ENCODE measurements around the gene FUT2.

The FUT2 gene

DNA sequence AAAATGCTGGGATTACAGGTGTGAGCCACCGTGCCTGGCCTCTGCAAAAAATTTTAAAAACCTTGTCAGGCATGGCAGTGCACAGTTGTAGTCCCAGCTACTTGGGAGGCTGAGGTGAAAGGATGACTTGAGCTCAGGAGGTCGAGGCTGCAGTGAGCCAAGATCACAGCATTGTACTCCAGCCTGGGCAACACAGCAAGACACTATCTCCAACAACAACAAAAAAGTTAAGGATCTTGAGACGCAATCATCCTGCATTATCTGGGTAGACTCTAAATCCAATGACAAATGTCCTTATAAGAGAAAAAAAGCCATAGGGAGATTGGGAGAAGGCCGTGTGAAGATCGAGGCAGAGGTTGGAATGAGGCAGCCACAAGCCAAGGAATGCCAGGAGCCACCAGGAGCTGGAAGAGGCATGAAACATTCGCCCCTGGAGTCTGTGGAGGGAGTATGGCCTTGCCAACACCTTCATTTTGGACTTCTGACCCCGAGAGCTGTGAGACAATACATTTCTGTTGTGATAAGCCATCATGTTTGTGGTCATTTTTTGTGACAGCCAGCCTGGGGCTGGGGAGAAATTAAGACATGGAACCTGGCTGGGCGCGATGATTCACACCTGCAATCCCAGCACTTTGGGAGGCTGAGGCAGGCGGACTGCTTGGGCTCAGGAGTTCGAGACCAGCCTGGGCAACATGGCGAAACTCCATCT, 44.6 kb upstream of the FUT2 start:
- peak overlapping the region; percentile 46 for H2AK5ac ChIP-seq (ENCODE audit: low read depth, low read length)
- no peak overlapping the region for H3K4ac ChIP-seq (ENCODE audit: low read length)
- H3K9ac ChIP-seq (ENCODE audit: low read depth, low read length, poor library complexity), result peak overlapping the region; percentile 4
- H2BK15ac ChIP-seq (ENCODE audit: low read length), result peak overlapping the region; percentile 49
- no peak overlapping the region for H2AFZ ChIP-seq (ENCODE audit: low read length)
- no peak overlapping the region for H3K4me3 ChIP-seq (ENCODE audit: low read length in 2 of 2)
- no peak overlapping the region for H3K14ac ChIP-seq (ENCODE audit: low read length)
- no peak overlapping the region for H2BK5ac ChIP-seq (ENCODE audit: low read length)
- no peak overlapping the region for H3K4me2 ChIP-seq (ENCODE audit: insufficient read depth, low read length, poor library complexity, severe bottlenecking)
- H3K36me3 ChIP-seq (replicated peaks in 1 of 2; ENCODE audit: control insufficient read depth in 2 of 2, insufficient read depth in 2 of 2, low read length in 2 of 2), result no peaks in the 10 kb centered on the region
- H3K27me3 ChIP-seq (ENCODE audit: control insufficient read depth in 3 of 3, insufficient read depth in 3 of 3, low read depth in 1 of 3, low read length in 3 of 3), result no peaks in the 10 kb centered on the region
- no peak overlapping the region for H3K27ac ChIP-seq (replicated peaks; ENCODE audit: low read length)
- no peak overlapping the region for H4K91ac ChIP-seq (ENCODE audit: low read depth, low read length, poor library complexity)
- WGBS, 2 donors (ENCODE audit: extremely low coverage in 2 of 2, insufficient read length in 2 of 2, insufficient replicate concordance in 1 of 2), result no CpG with 5 or more reads among the region's 12 CpGs
- DNase-seq (ENCODE audit: low spot score), result no peak
- no peaks in the 10 kb centered on the region for H3K79me1 ChIP-seq (ENCODE audit: low read depth, low read length)
- H4K8ac ChIP-seq (ENCODE audit: low read depth, low read length), result no peak overlapping the region
- H3K18ac ChIP-seq (ENCODE audit: low read length), result no peak overlapping the region
- H2BK12ac ChIP-seq (ENCODE audit: low read length), result no peak overlapping the region
- H2BK120ac ChIP-seq (ENCODE audit: low read depth, low read length), result no peak overlapping the region
- H3K4me1 ChIP-seq (ENCODE audit: control insufficient read depth in 2 of 2, insufficient read depth in 1 of 2, low read depth in 1 of 2, low read length in 2 of 2), result peaks cover 2% of the 10 kb centered on the region in 2 donors
- H3K9me3 ChIP-seq (replicated peaks in 1 of 2; ENCODE audit: control insufficient read depth in 2 of 2, insufficient read depth in 1 of 2, low read depth in 1 of 2, low read length in 2 of 2), result no peaks in the 10 kb centered on the region
- no peak overlapping the region for H3K23ac ChIP-seq (ENCODE audit: low read depth, low read length, poor library complexity)

DNA sequence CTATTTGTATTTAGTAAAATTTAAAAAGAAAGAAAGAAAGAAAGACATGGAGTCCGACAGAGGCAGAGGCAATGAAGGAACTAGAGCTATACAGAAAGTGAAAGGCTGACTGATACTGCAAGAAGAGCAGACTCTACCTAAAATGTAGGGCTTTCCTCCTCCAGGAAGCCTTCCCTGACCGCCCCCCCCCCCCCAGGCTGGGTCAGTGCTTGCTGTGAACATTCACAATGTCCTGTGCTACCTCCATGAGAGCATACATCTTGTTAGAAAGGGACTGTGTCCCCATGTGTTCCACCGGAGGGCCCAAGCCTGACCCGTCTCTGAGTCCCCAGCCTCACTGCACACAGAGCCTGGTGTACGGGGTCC, 44.1 kb upstream of the FUT2 start:
- Histone ChIP-seq H3K4me1 (ENCODE audit: control insufficient read depth in 2 of 2, insufficient read depth in 1 of 2, low read depth in 1 of 2, low read length in 2 of 2) (peaks cover 1 to 2% of the 10 kb centered on the region in 2 donors), H4K8ac (ENCODE audit: low read depth, low read length) (no peak overlapping the region), H2BK12ac (ENCODE audit: low read length) (no peak overlapping the region), H3K4me2 (ENCODE audit: insufficient read depth, low read length, poor library complexity, severe bottlenecking) (no peak overlapping the region), H3K9me3 (replicated peaks in 1 of 2; ENCODE audit: control insufficient read depth in 2 of 2, insufficient read depth in 1 of 2, low read depth in 1 of 2, low read length in 2 of 2) (no peaks in the 10 kb centered on the region), H3K27me3 (ENCODE audit: control insufficient read depth in 3 of 3, insufficient read depth in 3 of 3, low read depth in 1 of 3, low read length in 3 of 3) (no peaks in the 10 kb centered on the region), H3K27ac (replicated peaks; ENCODE audit: low read length) (no peak overlapping the region), H3K79me1 (ENCODE audit: low read depth, low read length) (no peaks in the 10 kb centered on the region), H2BK5ac (ENCODE audit: low read length) (no peak overlapping the region), H3K14ac (ENCODE audit: low read length) (no peak overlapping the region), H2BK120ac (ENCODE audit: low read depth, low read length) (no peak overlapping the region), H3K9ac (ENCODE audit: low read depth, low read length, poor library complexity) (no peak overlapping the region), H2AK5ac (ENCODE audit: low read depth, low read length) (peak overlapping the region; percentile 25), H2AFZ (ENCODE audit: low read length) (no peak overlapping the region), H3K36me3 (replicated peaks in 1 of 2; ENCODE audit: control insufficient read depth in 2 of 2, insufficient read depth in 2 of 2, low read length in 2 of 2) (no peaks in the 10 kb centered on the region), H4K91ac (ENCODE audit: low read depth, low read length, poor library complexity) (no peak overlapping the region), H3K23ac (ENCODE audit: low read depth, low read length, poor library complexity) (no peak overlapping the region), H3K4me3 (ENCODE audit: low read length in 2 of 2) (no peak overlapping the region), H2BK15ac (ENCODE audit: low read length) (no peak overlapping the region), H3K4ac (ENCODE audit: low read length) (no peak overlapping the region), H3K18ac (ENCODE audit: low read length) (peak overlapping the region; percentile 27)
- no CpG with 5 or more reads among the region's 5 CpGs for WGBS, 2 donors (ENCODE audit: extremely low coverage in 2 of 2, insufficient read length in 2 of 2, insufficient replicate concordance in 1 of 2)
- DNase-seq (ENCODE audit: low spot score), result no peak

- Histone ChIP-seq H3K4me1 (ENCODE audit: control insufficient read depth in 2 of 2, insufficient read depth in 1 of 2, low read depth in 1 of 2, low read length in 2 of 2) (peaks cover 5% of the 10 kb centered on the region in 2 donors), H2BK12ac (ENCODE audit: low read length) (no peak overlapping the region), H2AFZ (ENCODE audit: low read length) (no peak overlapping the region), H2BK5ac (ENCODE audit: low read length) (no peak overlapping the region), H2BK15ac (ENCODE audit: low read length) (peak overlapping the region; percentile 87), H4K8ac (ENCODE audit: low read depth, low read length) (peak overlapping the region; percentile 48), H2BK120ac (ENCODE audit: low read depth, low read length) (no peak overlapping the region), H3K4me2 (ENCODE audit: insufficient read depth, low read length, poor library complexity, severe bottlenecking) (no peak overlapping the region), H3K36me3 (replicated peaks in 1 of 2; ENCODE audit: control insufficient read depth in 2 of 2, insufficient read depth in 2 of 2, low read length in 2 of 2) (no peaks in the 10 kb centered on the region), H3K4ac (ENCODE audit: low read length) (no peak overlapping the region), H3K4me3 (ENCODE audit: low read length in 2 of 2) (no peak overlapping the region), H3K27me3 (ENCODE audit: control insufficient read depth in 3 of 3, insufficient read depth in 3 of 3, low read depth in 1 of 3, low read length in 3 of 3) (no peaks in the 10 kb centered on the region), H3K9me3 (replicated peaks in 1 of 2; ENCODE audit: control insufficient read depth in 2 of 2, insufficient read depth in 1 of 2, low read depth in 1 of 2, low read length in 2 of 2) (no peaks in the 10 kb centered on the region), H2AK5ac (ENCODE audit: low read depth, low read length) (peak overlapping the region; percentile 70), H3K79me1 (ENCODE audit: low read depth, low read length) (no peaks in the 10 kb centered on the region), H3K9ac (ENCODE audit: low read depth, low read length, poor library complexity) (no peak overlapping the region), H3K23ac (ENCODE audit: low read depth, low read length, poor library complexity) (peak overlapping the region; percentile 89), H3K14ac (ENCODE audit: low read length) (no peak overlapping the region), H3K27ac (replicated peaks; ENCODE audit: low read length) (no peak overlapping the region), H3K18ac (ENCODE audit: low read length) (peak overlapping the region; percentile 77), H4K91ac (ENCODE audit: low read depth, low read length, poor library complexity) (peak overlapping the region; percentile 72)
- no CpG with 5 or more reads among the region's 11 CpGs for WGBS, 2 donors (ENCODE audit: extremely low coverage in 2 of 2, insufficient read length in 2 of 2, insufficient replicate concordance in 1 of 2)
- no peak for DNase-seq (ENCODE audit: low spot score)
These were observed 41.3 kb upstream of the FUT2 start for GRCh38 chr19:48654299-48655059.

DNA sequence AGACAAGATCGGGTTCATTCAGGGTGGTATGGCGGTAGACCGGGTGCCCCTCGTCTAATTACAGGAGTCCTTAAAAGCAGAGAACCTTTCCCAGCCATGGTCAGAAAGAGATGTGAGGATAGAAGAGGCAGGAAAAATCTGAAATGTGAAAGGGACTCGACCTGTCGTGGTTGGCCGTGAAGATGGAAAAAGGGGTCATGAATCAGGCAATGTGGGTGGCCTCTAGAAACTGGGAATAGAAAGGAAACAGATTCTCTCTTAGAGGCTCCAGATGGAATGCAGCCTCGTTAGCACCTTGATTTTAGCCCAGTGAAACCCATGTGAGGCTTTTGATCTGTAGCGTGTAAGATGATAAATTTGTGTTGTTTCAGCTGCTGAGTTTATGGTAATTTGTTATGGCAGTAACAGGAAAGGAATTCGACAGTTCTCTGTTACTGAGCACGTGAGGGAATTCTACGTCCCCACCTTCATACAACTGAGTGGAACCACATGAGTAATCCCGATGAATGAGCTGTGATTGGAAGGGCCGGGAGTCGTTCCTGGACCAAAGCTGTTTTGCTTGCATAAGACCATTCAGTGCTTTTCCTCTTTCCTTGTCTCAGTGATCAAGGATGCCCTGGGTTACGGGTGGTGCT, 38.8 kb upstream of the FUT2 start:
- H2BK120ac ChIP-seq (ENCODE audit: low read depth, low read length), result no peak overlapping the region
- H3K79me1 ChIP-seq (ENCODE audit: low read depth, low read length), result no peaks in the 10 kb centered on the region
- no peak overlapping the region for H3K4me2 ChIP-seq (ENCODE audit: insufficient read depth, low read length, poor library complexity, severe bottlenecking)
- H3K4ac ChIP-seq (ENCODE audit: low read length), result no peak overlapping the region
- H2BK15ac ChIP-seq (ENCODE audit: low read length), result no peak overlapping the region
- H2BK12ac ChIP-seq (ENCODE audit: low read length), result no peak overlapping the region
- peak overlapping the region; percentile 62 for H2AFZ ChIP-seq (ENCODE audit: low read length)
- no peak overlapping the region for H3K23ac ChIP-seq (ENCODE audit: low read depth, low read length, poor library complexity)
- no peak for DNase-seq (ENCODE audit: low spot score)
- no peak overlapping the region for H4K91ac ChIP-seq (ENCODE audit: low read depth, low read length, poor library complexity)
- H3K9me3 ChIP-seq (replicated peaks in 1 of 2; ENCODE audit: control insufficient read depth in 2 of 2, insufficient read depth in 1 of 2, low read depth in 1 of 2, low read length in 2 of 2), result no peaks in the 10 kb centered on the region
- no peak overlapping the region for H4K8ac ChIP-seq (ENCODE audit: low read depth, low read length)
- peaks cover 5 to 9% of the 10 kb centered on the region in 2 donors for H3K4me1 ChIP-seq (ENCODE audit: control insufficient read depth in 2 of 2, insufficient read depth in 1 of 2, low read depth in 1 of 2, low read length in 2 of 2)
- H3K14ac ChIP-seq (ENCODE audit: low read length), result no peak overlapping the region
- H3K18ac ChIP-seq (ENCODE audit: low read length), result no peak overlapping the region
- no peak overlapping the region for H2AK5ac ChIP-seq (ENCODE audit: low read depth, low read length)
- WGBS, 2 donors (ENCODE audit: extremely low coverage in 2 of 2, insufficient read length in 2 of 2, insufficient replicate concordance in 1 of 2), result no CpG with 5 or more reads among the region's 16 CpGs
- H3K9ac ChIP-seq (ENCODE audit: low read depth, low read length, poor library complexity), result no peak overlapping the region
- no peak overlapping the region for H2BK5ac ChIP-seq (ENCODE audit: low read length)
- no peaks in the 10 kb centered on the region for H3K36me3 ChIP-seq (replicated peaks in 1 of 2; ENCODE audit: control insufficient read depth in 2 of 2, insufficient read depth in 2 of 2, low read length in 2 of 2)
- no peak overlapping the region for H3K27ac ChIP-seq (replicated peaks; ENCODE audit: low read length)
- H3K27me3 ChIP-seq (ENCODE audit: control insufficient read depth in 3 of 3, insufficient read depth in 3 of 3, low read depth in 1 of 3, low read length in 3 of 3), result no peaks in the 10 kb centered on the region
- no peak overlapping the region for H3K4me3 ChIP-seq (ENCODE audit: low read length in 2 of 2)

Measured in neuronal stem cell (in vitro differentiated cells).